GM21825 (cell line): ENCODE measurements around the gene OR5B17.
"Not testable (repeated sequence)": the region's sequence is repeated elsewhere in the genome, so short reads cannot be mapped to it uniquely, and the experiment has no call there.

Experiments used
- ATAC-seq: cut with Tn5 transposase; IDR thresholded peaks from one replicate; pipeline ENCODE4 v1.9.1; 2021; ENCODE audit warnings: mild to moderate bottlenecking, moderate library complexity; ENCODE audit not compliant: unreplicated experiment

Gene OR5B17

GRCh38 chr11:58358969-58359368 lies at the start of gene OR5B17:
Gene OR5B17 (minus strand): TSS chr11:58359069. CDS start chr11:58359069, 0 bp downstream.
- no peak for ATAC-seq

GRCh38 chr11:58406774-58407173 lies 47.9 kb upstream of the OR5B17 start, which contains the start of gene OR5B3:
Gene OR5B3 (minus strand): TSS chr11:58406874. CDS start chr11:58403409, 3,465 bp downstream.
- no peak for ATAC-seq

- not testable (repeated sequence) for ATAC-seq
Measured at GRCh38 chr11:58399622-58400021, 40.8 kb upstream of the OR5B17 start.

GRCh38 chr11:58395581-58395980 lies 36.7 kb upstream of the OR5B17 start:
- no peak for ATAC-seq

- no peak for ATAC-seq
Measured at GRCh38 chr11:58394195-58394594, 35.3 kb upstream of the OR5B17 start.

GRCh38 chr11:58392746-58393145 lies 33.9 kb upstream of the OR5B17 start:
- no peak for ATAC-seq

- no peak for ATAC-seq
Measured at GRCh38 chr11:58391879-58392278, 33.0 kb upstream of the OR5B17 start.

GRCh38 chr11:58390551-58391063 lies 31.7 kb upstream of the OR5B17 start:
- no peak for ATAC-seq

GRCh38 chr11:58354727-58355126 lies 4.1 kb downstream of the OR5B17 start:
- no peak for ATAC-seq

- no peak for ATAC-seq
Measured at GRCh38 chr11:58345204-58345603, 13.7 kb downstream of the OR5B17 start.

- no peak for ATAC-seq
Measured at GRCh38 chr11:58334708-58335107, 24.2 kb downstream of the OR5B17 start.

- no peak for ATAC-seq
Measured at GRCh38 chr11:58330861-58331260, 28.0 kb downstream of the OR5B17 start.

- ATAC-seq: no peak
Measured at GRCh38 chr11:58318532-58318931, 40.3 kb downstream of the OR5B17 start.

- ATAC-seq: no peak
Measured at GRCh38 chr11:58316142-58316541, 42.7 kb downstream of the OR5B17 start.
